GM21526 (cell line): ENCODE data around the gene ASB16.
"Not testable (repeated sequence)": the region's sequence is repeated elsewhere in the genome, so short reads cannot be mapped to it uniquely, and the experiment has no call there.

ENCODE experiments used
- ATAC-seq: cut with Tn5 transposase; IDR thresholded peaks from one replicate; pipeline ENCODE4 v1.9.1; 2021; ENCODE audit warnings: moderate library complexity; ENCODE audit not compliant: unreplicated experiment, low FRiP score

ASB16 gene, protein sequence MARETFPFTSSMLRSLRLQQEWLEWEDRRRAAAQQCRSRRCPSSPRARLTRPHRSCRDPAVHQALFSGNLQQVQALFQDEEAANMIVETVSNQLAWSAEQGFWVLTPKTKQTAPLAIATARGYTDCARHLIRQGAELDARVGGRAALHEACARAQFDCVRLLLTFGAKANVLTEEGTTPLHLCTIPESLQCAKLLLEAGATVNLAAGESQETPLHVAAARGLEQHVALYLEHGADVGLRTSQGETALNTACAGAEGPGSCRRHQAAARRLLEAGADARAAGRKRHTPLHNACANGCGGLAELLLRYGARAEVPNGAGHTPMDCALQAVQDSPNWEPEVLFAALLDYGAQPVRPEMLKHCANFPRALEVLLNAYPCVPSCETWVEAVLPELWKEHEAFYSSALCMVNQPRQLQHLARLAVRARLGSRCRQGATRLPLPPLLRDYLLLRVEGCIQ

DNA sequence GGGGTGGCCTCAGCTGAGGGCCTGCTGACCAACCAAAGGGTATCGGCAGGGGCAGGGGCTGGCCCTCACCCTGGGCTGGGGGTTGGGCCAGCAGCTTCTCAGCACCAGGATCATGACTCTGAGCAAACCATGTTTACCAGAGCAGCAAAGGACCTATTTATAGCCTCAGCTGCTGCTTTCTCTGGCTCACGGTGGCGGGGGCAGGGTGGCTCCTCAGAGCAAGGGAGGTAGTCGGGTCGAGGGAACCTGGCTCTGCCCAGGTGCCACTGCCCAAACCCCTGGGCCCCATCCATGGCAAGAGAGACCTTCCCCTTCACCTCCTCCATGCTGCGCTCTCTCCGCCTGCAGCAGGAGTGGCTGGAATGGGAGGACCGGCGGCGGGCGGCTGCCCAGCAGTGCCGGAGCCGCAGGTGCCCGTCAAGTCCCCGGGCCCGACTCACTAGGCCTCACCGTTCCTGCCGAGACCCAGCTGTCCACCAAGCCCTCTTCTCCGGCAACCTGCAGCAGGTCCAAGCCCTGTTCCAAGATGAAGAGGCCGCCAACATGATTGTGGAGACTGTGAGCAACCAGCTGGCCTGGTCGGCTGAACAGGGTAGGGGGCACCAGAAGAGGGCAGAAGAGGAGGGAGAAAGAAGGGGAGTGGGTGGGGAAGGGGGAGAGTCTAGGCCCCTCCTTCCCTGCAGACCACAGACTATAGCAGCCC lies at the start of gene ASB16:
TSS of gene ASB16 (plus strand) at position 206 of the 703 bp plus-strand sequence. CDS start at position 292, 86 bp downstream.
- no peak for ATAC-seq

GRCh38 chr17:44120851-44121605 lies 49.5 kb upstream of the ASB16 start:
- ATAC-seq = no peak

DNA sequence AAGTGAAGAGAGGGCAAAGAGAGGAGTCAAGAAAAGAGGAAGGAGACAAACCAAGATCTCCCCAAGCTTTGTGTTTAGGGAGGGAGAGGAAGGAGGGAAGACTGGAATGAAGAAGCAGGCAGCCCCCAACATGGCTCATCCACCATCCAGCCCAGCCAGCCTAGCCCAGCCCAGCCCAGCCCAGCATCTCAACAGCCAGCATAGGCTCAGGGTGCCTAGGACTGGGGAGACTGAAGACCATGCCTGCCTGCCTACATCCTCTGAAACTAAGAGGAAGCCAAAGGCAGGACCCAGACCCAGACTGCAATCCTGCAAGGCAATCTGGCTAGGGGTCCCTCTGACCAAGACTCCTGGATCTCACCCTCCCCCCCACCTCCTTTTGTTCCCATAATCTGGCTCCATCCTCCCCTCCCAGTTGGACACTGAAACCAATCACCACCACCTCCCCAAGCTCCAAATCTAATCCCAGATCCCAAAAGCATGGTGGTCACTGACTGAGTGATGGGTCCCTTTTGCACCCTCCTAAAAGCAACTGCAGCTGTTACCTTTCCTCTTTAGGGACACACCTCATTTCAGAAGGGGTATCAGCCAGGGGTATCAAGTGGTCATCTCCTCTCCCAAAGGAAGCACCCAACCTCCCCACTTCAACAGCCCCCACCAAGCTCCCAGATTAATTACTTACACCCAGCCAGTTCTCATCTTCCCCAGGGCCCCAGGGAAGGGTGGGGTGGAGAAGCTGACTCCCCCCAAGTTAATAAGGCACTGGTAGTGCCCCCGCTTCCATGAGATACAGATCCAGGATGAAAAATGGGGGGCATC lies 48.3 kb upstream of the ASB16 start:
- ATAC-seq = no peak

DNA sequence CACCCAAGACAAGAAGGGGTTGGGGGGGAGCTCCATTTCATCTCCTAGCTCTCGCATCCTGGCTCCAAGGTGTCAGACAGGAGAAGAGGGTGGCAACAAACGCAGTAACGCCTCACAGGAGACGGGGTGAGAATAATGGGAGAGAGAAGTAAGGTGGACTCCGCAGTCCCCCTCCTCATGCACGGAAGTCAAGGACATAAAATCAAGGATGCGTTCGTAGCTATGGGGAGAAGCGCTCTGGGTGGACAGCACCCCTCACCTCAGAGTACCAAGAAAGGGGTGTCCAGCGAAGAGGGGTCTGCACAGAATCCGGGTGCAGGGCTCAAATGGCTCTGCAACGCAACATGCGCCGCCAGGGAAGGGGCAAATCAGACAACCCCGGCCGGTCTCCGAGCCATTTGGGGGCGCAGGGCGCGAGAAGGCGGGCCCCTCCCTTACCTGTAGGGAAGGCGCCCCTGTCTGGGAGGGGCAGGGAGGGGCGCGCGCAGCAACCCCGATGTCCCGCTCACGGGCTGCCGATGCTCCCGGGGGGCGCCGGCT lies 47.6 kb upstream of the ASB16 start:
- peak; percentile 19 for ATAC-seq

DNA sequence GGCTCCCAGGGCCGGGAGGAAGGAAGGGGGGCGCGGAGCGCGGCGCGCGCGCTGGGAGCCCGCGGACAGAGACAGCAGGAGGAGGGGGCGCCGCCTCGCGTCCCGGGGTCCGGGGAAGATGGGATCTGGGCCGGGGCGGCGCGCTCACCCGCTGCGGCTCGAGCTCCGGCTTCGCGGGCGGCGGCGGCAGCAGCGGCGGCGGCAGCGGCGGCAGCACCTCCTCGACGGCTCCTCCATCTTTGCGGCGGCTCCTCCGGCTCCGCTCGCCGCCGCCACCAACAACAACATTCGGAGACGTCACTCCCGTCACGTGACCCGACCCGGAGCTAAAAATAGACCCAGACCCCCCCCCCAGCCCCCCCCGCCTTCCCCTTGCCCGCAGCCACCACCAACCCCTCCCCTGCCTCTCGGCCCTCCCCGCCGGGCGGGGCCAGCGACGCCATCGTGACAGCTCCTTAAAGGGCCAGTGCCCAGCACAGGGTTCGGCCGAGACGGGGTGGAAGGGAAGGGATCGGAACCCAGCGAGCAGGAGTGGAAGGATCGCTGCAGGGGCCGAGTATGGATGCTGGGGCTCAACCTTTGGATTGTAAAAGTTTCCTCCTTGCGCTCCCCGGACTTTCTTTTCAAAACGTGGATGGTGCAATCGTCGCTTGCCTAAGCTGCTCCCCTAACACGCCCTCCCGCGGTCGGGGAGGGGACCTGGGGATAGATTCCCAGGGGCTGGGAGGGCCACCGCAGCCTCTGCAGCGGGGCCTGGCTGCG lies 47.0 kb upstream of the ASB16 start, which contains the start of gene HDAC5:
TSS of gene HDAC5 (minus strand) at position 286 of the 762 bp plus-strand sequence. CDS start 6,126 bp downstream, outside the sequence.
- ATAC-seq = peak; percentile 78

- ATAC-seq = no peak
Observed at GRCh38 chr17:44124118-44124438, 46.4 kb upstream of the ASB16 start.

- no peak for ATAC-seq
Observed at GRCh38 chr17:44128383-44128782, 42.1 kb upstream of the ASB16 start.

DNA sequence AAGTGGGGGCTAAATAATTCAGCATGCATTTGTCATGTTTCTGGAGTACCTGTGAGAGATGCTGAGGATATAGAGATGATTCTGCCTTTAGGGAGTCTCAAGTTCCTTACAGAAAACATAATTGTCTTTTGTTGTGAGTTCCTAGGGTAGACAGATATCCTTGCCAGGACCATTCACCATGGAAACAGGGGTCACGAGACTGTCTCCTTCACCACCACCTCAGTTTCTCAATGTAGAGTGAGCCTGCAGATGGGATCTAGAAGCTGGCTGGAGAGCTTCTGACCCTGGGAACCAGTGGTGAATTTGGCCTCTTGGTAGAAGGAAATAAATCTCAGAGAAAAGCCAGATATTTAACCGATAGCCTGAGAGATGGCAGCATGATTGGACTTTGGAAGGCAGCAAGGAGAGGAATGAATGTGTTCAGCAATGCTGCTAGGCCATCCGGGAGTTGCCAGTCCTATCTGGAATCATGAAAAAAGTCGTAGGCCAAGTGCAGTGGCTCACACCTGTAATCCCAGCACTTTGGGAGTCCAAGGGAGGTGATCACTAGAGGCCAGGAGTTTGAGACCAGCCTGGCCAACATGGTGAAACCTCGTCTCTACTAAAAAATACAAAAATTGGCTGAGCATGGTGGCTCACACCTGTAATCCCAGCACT lies 39.7 kb upstream of the ASB16 start:
- ATAC-seq = no peak

GRCh38 chr17:44131372-44131771 lies 39.1 kb upstream of the ASB16 start:
- ATAC-seq = not testable (repeated sequence)

DNA sequence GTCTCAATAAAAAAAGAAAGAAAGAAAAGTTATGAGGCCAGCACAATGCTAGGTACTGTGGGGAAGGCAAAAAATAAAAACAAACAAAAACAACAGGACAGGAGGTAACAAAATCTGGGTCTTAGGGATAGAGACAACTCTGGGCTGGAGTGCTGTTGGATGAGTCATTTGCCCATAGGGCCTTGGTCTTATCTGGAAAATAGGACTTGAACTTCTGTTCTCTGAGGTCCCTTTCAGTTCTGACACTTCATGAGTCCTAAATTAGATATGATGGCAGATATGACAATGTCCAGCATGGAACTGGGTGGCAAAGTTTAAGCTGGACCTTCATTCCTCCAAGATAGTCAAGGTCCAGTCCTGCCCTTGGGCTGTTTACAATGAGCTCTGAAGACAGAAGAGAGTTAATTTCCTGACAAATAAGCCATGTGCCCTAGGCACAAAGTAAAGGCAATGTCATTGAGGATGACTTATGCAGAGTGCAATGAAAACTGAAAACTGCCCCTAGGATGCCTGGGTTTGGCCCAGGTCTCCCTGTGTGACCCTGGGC lies 38.2 kb upstream of the ASB16 start:
- no peak for ATAC-seq

GRCh38 chr17:44133918-44134476 lies 36.5 kb upstream of the ASB16 start:
- ATAC-seq = no peak

DNA sequence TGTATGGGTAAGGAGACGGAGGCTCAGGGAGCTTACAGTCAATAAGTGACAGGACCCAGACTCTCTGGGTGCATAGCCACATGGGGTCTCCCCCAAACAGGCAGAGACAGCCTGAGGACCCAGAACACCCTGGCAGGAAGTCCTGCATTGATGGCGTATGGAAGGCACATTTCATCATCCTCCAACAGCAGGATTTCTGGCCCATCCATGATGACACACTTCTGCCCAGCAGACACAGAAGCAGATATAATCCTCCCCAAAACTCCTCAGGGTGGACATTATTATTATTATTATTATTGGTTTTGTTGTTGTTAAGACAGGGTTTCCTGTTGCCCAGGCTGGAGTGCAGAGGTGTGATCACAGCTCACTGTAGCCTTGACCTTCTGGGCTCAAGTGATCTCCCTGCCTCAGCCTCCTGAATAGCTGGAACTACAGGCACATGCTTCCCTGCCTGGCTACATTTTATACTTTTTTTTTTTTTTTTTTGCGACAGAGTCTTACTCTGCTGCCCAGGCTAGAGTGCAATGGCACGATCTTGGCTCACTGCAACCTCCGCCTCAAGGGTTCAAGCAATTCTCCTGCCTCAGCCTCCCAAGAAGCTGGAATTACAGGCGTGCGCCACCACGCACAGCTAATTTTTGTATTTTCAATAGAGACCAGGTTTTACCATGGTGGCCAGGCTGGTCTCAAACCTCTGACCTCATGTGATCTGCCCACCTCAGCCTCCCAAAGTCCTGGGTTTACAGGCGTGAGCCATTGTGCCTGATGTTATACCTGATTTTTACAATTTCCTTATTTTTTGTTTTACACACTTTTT lies 35.5 kb upstream of the ASB16 start:
- no peak for ATAC-seq

- ATAC-seq = no peak
Observed at GRCh38 chr17:44137891-44138709, 32.4 kb upstream of the ASB16 start.

GRCh38 chr17:44143921-44144320 lies 26.6 kb upstream of the ASB16 start:
- ATAC-seq = not testable (repeated sequence)

DNA sequence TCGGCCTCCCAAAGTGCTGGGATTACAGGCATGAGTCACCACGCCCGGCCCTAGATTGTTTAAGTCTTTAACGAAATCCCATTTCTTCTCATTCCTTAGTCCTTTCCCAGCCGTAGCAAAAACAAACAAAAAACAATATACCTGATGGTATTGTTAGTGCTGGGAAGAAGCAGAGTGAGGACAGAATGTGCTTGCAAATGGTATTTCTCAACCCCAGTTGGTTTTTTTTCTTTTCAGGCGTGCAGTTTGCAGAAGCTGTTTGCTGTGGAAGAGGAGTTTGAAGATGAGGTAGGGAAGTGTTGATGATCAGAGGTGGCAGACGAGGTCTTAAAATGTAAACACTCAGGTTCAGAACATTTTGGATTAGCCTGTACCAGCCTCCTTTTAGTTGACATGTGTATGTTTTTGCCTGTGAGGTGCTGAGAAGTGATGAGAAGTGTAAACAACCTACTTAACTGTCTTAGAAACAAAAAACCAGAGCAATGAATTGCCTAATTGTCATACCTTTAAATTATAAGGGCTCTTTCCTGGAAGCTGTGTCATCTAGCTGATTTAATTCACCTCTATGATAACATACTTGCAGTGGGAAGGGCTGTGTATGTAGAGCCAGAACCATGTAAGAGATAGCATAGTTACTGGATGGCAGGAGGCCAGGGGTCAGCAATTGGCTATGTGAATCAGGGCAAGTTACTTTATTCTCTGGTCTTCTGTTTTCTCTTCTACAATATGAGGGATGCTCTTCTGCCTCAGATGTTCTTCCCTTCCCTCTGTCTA lies 25.4 kb upstream of the ASB16 start:
- ATAC-seq = no peak
